GM21367 (cell line): ENCODE measurements around the gene NCOA7.

Experiments used
- ATAC-seq: cut with Tn5 transposase; IDR thresholded peaks from one replicate; pipeline ENCODE4 v1.9.1; 2021; ENCODE audit not compliant: unreplicated experiment

Gene NCOA7

DNA sequence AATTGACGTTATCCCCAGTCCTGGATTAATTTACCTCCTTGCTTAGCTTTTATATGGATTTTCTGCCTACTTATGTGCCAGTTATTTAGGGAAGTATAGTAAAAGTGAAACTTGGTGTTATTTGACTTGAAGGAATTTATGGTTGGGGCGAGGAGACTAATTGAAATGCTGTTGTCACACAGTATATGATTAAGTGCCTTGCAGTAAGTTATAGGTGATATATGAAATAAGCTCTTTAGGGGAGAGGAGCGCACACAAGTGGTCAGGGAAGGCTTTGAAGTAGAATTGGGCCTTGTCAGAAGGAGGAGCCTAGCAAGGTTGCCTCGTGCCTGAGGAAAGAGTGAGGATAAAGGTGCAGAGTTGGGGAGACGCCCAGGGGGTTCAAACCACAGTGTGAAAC is 20.5 kb downstream of the NCOA7 start:
- no peak for ATAC-seq

- ATAC-seq: no peak
Measured at GRCh38 chr6:125812394-125813292, 21.9 kb downstream of the NCOA7 start.

- ATAC-seq: no peak
Measured at GRCh38 chr6:125814481-125814880, 23.7 kb downstream of the NCOA7 start.

DNA sequence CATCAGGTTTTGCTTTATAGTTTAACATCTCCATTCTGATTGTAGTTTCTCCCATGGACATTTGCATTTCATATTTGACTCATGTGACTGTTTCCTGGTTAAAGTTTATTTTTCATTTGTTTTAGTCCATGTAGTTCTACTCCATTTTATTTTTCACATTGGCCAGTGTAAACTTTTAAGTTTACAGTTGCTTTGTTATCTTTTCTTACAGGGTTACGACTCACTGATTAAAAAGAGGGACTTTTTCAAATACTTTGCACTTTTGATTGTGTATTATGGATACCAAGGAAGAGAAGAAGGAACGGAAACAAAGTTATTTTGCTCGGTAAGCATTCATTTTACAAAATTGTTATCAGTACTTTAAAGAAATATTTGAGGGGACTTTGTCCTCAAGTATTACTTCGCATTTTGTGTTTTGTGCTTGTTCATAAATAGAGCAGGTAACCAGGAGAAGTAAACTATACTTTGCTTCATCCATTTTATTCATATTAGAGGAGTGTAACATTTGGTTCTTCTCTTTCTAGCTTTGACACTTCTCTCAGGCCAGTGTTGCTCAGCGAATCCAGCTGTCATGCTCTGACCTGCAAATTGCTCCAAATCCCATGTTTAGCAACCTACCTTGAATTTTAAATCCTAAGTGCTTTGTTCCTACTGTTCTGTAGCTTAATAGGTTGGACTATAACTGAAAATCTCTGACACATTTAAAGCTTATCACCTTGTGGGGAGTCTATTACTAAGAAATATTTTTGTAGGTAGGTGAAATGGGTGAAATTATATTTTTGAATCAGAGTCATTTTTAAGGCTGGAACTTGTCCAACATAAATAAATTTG is 24.5 kb downstream of the NCOA7 start:
- no peak for ATAC-seq

- ATAC-seq: no peak
Measured at GRCh38 chr6:125816828-125817280, 26.1 kb downstream of the NCOA7 start.

GRCh38 chr6:125818225-125818657 is 27.5 kb downstream of the NCOA7 start:
- ATAC-seq: peak; percentile 45

GRCh38 chr6:125818772-125819260 is 28.1 kb downstream of the NCOA7 start:
- peak; percentile 6 for ATAC-seq

DNA sequence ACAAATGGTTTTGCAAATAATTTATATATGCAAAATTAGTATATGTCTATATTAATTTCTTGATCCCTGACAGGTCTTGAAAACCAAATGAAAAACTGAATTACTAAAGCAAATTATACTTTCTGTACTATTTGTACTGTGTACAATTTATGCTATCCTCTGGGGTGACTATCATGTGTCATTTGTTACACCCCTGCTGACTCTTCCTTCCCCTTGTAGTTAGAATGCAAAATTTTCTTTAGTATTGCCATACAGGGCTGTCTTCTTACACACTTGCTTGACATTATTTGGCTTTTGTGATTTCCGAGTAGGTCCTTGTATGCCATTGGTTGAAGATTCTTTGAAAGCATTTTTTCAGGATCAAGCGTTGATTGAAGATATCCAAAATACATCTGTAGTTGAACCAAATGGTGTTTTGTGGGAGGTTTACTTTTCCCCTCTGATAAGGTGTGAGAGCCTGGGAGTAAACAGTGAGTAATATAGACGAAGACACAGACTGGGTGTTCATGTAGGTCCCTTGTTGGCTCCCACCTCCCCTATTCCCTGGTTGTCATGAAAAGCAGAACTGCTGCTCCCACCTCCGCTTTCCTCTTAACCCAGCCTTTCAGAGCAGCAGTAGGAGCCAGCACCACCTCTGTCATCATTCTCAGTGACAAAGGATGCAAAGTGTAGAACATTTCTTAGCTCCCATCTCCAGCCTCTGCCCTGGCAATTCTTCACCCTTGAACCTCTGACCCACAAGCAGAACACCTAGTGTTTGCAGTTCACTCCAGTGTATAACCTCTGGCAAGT is 29.0 kb downstream of the NCOA7 start:
- no peak for ATAC-seq

- ATAC-seq: no peak
Measured at GRCh38 chr6:125821825-125822281, 31.1 kb downstream of the NCOA7 start.

DNA sequence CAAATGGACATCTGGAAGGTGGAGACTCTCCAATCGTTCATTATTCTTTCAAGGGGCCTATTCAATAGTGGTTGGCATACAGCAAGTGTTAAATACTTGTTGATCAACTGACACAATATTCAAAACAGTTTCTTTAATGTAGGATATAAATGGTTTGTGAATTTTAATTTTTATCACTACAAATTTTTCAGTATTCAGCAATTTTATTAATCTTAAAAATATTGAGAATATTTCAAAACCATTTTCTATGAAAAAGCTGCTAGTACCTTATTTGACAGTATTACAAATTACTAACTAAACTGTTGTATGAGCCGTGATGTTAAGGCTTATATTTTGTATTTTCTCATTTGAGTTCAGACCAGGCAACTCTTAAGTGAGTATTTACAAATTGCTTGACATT is 32.4 kb downstream of the NCOA7 start:
- no peak for ATAC-seq

DNA sequence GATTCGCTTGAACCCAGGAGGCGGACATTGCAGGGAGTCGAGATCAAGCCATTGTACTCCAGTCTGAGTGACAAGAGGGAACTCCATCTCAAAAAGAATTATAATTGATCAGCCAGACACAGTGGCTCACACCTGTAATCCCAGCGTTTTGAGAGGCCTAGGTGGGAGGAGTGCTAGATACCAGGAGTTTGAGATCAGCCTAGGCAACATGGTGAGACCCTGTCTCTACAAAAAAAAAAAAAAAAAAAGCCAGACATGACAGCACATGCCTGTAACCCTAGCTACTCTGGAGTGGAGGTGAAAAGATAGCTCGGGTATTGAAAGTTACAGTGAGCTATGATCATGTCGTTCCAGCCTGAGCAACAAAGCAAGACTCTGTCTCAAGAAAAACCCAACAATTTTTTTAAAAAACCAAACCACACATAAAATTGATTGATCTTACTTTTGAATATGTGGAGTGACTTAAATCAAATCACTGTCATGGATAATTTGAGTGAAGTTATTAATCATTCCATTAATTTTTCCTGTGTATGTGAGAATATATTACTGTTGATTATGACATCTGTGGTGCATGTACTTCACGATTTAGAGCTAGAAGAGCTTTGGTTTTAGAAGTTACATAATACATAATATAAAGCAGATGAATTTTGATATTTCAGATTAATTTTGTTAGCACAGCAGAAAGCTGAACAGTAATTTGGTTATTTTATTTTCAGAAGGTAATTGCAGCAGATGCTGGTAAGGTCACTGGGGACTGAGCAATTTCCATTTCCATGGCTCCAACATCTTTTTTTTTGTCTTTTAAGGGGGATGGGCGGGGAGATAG is 34.4 kb downstream of the NCOA7 start:
- no peak for ATAC-seq

DNA sequence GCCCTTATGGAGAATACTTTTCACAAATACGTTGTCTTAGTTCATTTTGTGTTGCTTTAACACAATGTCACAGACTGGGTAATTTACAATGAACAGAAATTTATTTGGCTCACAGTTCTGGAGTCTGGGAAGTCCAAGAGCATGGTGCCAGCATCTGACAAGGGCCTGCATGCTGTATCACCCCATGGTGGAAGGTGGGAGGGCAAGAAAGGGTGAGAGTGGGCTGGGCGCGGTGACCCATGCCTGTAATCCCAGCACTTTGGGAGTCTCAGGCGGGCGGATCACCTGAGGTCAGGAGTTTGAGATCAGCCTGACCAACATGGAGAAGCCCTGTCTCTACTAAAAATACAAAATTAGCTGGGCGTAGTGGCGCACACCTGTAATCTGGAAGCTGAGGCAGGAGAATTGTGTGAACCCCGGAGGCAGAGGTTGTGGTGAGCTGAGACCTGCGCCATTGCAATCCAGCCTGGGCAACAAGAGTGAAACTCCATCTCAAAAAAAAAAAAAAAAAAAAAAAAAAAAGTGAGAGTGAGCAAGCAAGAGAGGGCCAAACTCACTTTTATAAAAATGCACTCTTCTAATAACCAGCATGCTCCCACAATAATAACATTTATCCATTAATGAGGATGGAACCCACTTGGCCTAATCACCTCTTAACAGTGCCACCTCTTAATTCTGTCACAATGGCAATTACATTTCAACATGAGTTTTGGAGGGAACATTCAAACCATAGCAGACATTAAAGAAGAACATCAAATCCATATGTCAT is 36.1 kb downstream of the NCOA7 start:
- ATAC-seq: no peak

GRCh38 chr6:125827788-125828320 is 37.1 kb downstream of the NCOA7 start:
- ATAC-seq: no peak

DNA sequence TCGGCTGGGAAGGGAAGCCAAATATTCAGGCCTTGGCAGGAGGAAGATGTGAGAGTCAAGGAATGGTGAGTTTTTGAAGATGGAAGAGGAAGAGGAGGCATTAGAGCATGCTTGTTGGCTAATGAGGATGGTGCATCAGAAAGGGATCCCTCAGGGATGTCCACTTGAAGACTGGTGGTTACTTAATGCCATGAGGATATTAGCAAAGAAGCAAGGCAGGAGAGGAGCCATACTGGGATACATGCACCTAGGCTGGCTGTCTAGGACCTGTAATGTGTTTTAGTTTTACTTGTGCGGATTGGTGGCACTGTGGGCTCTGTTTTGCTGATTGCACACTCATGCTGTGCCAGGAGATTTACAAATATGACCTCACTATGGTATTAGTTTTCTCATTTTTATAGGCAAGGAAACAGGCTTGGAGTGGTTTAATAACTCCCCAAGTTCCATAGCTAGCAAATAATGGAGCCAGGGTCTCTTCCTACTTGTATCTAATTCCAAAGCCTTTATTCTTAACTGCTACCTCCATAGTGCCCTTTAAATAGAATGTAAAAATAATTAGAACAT is 37.8 kb downstream of the NCOA7 start:
- ATAC-seq: no peak

- no peak for ATAC-seq
Measured at GRCh38 chr6:125829433-125829832, 38.7 kb downstream of the NCOA7 start.

DNA sequence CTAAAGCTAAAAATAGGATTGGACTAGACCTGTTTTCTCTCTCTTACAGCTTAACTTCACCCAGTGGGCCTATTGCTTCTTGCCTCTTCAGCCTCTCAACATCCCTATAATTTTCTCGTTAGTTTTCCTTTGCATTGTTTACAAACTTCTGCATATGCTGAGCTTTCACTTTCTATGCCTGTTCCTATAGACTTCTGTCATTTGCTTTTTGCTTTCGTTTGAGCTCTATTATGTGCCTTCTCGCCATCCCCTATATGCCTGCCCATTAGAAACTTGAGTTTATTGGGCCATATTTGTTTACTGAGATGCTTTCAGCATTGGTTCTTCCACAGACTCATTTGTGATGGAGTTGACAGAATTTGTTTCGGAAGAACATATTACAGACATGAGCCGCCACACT is 40.9 kb downstream of the NCOA7 start:
- no peak for ATAC-seq

- no peak for ATAC-seq
Measured at GRCh38 chr6:125832391-125833117, 41.8 kb downstream of the NCOA7 start.

DNA sequence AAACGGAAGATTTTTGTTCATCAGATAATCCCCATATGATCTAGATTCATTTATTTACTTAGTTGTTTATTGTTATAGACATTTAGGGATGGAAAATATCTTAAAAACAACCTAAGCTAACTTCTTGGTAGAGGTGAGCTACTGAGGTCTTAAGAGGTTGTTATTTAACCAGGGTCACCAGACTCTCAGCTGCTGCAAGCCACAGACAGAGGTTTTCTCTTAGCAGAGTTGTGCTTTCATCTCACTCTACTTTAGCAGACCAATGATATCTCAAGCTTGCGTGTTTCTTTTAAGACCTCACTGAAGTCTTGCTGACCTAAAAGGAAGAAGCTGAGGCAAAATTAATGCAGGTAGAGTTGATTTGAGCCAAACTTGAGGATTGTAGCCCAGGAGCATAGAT is 43.6 kb downstream of the NCOA7 start:
- peak; percentile 62 for ATAC-seq
